Mucosa of descending colon (tissue), 3 donors: ENCODE data around the gene NMRAL1. TPM values are rescaled to one million over a fixed set of nuclear protein-coding genes. Genes with fewer than 3 reads are reported as not detected.

Experiments used
- ATAC-seq: fragments of 200-7000 bp; cut with Tn5 transposase; one replicate; pipeline ENCODE4 v1.9.1; 2020; ENCODE audit warnings: mild to moderate bottlenecking, moderate library complexity
- DNase-seq, 3 donors: peaks; one replicate each; pipeline ENCODE4 v3.0.0-alpha.2; 2020
- H3K36me3 ChIP-seq: fragments of 200-600 bp; one replicate; pipeline ENCODE4 v1.8.0; 2021; ENCODE audit warnings: low read depth, mild to moderate bottlenecking
- H3K4me1 ChIP-seq: fragments of 200-600 bp; one replicate; pipeline ENCODE4 v1.8.0; 2021; ENCODE audit warnings: low read depth, mild to moderate bottlenecking
- H3K4me3 ChIP-seq: fragments of 200-600 bp; one replicate; pipeline ENCODE4 v1.8.0; 2021; ENCODE audit warnings: mild to moderate bottlenecking
- H3K9me3 ChIP-seq: fragments of 200-600 bp; one replicate; pipeline ENCODE4 v1.8.0; 2021; ENCODE audit warnings: mild to moderate bottlenecking
- CTCF ChIP-seq: fragments of 200-600 bp; IDR thresholded peaks from one replicate; pipeline ENCODE4 v1.8.0; 2022; ENCODE audit warnings: antibody characterized with exemption, mild to moderate bottlenecking
- intact Hi-C, 2 donors: fragments of 100-400 bp; cut with DNase I in 1 of 2; cut with micrococcal nuclease in 1 of 2; formaldehyde crosslinking; loops; one replicate each; pipeline versions ENCODE4 v1.11.0 to v1.11.1; 2022; cut with DNase I, micrococcal nuclease
- total RNA-seq, 3 donors: library from RNA; stranded (reverse); fragmentation: NEBNext Ultra II Directional in 2 of 3; extraction: Animal tissue kit (Norgen Biotek cat#: 25700) in 2 of 3; gene quantifications; one replicate each; pipeline versions ENCODE4 v1.2.1 to v1.2.4, GENCODE V29; 2021 to 2023
- donor health status: DM: no; HTN: no; CAD: no; lungs with moderate emphysema.
- donor health status: DM: no; HTN: no; CAD: no.
- donor health status: DM: no; HTN: yes; CAD: no.

Gene NMRAL1
- total RNA-seq, 3 donors from 2014 or later = 32.4 to 48.9 (median 38.4) TPM

GRCh38 chr16:4463522-4464163 lies 10.8 kb downstream of the NMRAL1 start:
- Histone ChIP-seq H3K9me3 (no peaks in the 10 kb centered on the region), H3K4me1 (peaks cover 3% of the 10 kb centered on the region), H3K36me3 (no peaks in the 10 kb centered on the region), H3K4me3 (no peak overlapping the region)
- ATAC-seq (no peak), DNase-seq (no peak)
- TF ChIP-seq CTCF = no peak
- intact Hi-C loops = no loop called here

- DNase-seq (no peak), ATAC-seq (no peak)
- TF ChIP-seq CTCF = no peak
- Histone ChIP-seq H3K4me3 (no peak overlapping the region), H3K4me1 (peaks cover 3% of the 10 kb centered on the region), H3K36me3 (no peaks in the 10 kb centered on the region), H3K9me3 (no peaks in the 10 kb centered on the region)
- intact Hi-C loops = no loop called here
Observed at GRCh38 chr16:4461250-4462085, 13.0 kb downstream of the NMRAL1 start.

- DNase-seq (no peak), ATAC-seq (no peak)
- Histone ChIP-seq H3K9me3 (no peaks in the 10 kb centered on the region), H3K36me3 (no peaks in the 10 kb centered on the region), H3K4me1 (peaks cover 3% of the 10 kb centered on the region), H3K4me3 (no peak overlapping the region)
- intact Hi-C loops = no loop called here
- no peak for TF ChIP-seq CTCF
Observed at GRCh38 chr16:4460936-4461249, 13.5 kb downstream of the NMRAL1 start.

GRCh38 chr16:4455951-4456350 lies 18.5 kb downstream of the NMRAL1 start:
- no peak for TF ChIP-seq CTCF
- H3K36me3 ChIP-seq = peaks cover under 1% of the 10 kb centered on the region
- no peak for ATAC-seq
- intact Hi-C loops = no loop called here
- no peak for DNase-seq
- H3K4me1 ChIP-seq = peaks cover 3% of the 10 kb centered on the region
- no peak overlapping the region for H3K4me3 ChIP-seq
- no peaks in the 10 kb centered on the region for H3K9me3 ChIP-seq

- no peaks in the 10 kb centered on the region for H3K9me3 ChIP-seq
- TF ChIP-seq CTCF = no peak
- H3K4me3 ChIP-seq = no peak overlapping the region
- ATAC-seq = no peak
- intact Hi-C loops = no loop called here
- no peak for DNase-seq
- peaks cover 7% of the 10 kb centered on the region for H3K36me3 ChIP-seq
- H3K4me1 ChIP-seq = peaks cover 3% of the 10 kb centered on the region
Observed at GRCh38 chr16:4455081-4455480, 19.3 kb downstream of the NMRAL1 start.
